GM19043 (cell line): ENCODE results near the gene SLC35F3.
"Not testable (repeated sequence)": the region's sequence is repeated elsewhere in the genome, so short reads cannot be mapped to it uniquely, and the experiment has no call there.

ENCODE experiments used
- ATAC-seq: cut with Tn5 transposase; IDR thresholded peaks from one replicate; pipeline ENCODE4 v1.9.1; 2021; ENCODE audit warnings: low read depth; ENCODE audit not compliant: unreplicated experiment

SLC35F3 gene

DNA sequence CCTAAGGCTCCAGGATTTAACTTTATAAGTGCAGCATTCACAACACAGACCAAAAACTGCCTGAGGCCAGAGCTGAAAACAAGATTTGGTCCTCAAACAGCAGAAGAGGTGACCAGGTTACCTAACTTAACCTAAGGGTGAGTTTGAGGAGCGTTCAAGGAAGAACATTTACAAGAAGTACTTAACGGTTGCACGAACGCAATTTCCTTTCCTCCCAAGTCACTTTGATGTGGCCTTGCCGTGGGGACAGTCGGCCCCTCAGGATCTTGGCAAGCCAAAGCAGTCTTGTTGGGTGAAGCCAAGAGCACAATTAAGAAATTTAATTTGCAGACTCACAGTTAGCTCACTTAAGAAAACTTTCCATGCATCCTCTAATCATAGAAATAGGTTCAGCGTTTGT is 266.1 kb downstream of the SLC35F3 start:
- ATAC-seq, result no peak

DNA sequence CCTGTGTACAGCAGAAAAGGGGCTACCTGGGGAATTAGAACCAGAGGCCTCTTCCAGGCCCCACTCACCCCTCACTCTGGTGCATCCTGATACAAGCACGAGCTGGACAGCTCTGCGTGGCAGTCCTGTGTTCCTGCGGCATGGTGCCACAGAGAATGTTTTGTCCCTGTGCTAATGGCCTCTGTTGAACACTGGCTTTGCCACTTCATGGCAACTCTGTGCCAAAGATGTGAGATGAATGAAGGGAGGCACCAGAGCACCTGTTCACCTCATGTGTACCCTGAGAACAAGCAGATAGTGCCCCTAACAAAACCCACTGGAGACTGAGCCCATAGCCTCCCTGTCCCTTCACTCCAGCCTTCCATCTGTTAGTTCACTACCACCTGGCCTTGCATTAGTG is 269.5 kb downstream of the SLC35F3 start:
- ATAC-seq, result no peak

DNA sequence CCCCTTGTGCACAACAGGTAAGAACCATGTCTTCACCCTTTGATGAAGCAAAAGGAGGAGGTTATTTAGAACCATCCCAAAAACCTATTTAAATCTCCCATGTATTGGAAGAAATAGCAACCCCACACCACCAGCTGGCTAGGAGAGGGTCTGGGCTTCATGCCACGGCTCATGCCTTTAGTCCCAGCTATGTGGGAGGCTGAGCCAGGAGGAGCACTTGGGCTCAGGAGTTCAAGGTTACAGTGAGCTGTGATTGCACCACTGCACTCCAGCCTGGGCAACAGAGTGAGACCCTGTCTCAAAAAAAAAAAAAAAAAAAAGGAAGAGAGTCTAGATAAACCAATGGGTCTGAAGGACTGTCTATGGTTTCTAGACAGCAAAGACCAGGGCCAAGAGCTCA is 270.9 kb downstream of the SLC35F3 start:
- no peak for ATAC-seq

DNA sequence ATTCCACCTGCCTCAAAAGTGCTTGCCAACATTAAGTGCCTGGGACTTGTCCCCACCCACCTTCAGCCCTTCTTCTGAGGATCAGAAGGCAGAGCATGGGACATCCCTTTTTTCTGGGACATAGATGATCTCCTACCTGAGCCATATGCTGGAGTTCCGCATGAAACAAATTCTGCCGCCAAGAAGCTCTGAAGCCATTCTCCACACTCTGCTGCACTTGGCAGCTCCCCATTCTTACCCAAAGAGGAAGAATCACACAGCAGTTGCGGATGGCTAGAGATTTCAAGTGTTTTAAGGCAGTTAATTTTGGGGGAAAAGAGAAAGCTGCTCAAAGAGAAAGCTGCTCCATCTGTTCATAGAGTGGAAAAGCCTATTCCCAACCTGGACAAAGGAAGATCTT is 271.5 kb downstream of the SLC35F3 start:
- ATAC-seq, result no peak

- ATAC-seq, result not testable (repeated sequence)
These were observed 272.4 kb downstream of the SLC35F3 start for GRCh38 chr1:234176847-234177246.

- no peak for ATAC-seq
These were observed 281.0 kb downstream of the SLC35F3 start for GRCh38 chr1:234185438-234185837.

DNA sequence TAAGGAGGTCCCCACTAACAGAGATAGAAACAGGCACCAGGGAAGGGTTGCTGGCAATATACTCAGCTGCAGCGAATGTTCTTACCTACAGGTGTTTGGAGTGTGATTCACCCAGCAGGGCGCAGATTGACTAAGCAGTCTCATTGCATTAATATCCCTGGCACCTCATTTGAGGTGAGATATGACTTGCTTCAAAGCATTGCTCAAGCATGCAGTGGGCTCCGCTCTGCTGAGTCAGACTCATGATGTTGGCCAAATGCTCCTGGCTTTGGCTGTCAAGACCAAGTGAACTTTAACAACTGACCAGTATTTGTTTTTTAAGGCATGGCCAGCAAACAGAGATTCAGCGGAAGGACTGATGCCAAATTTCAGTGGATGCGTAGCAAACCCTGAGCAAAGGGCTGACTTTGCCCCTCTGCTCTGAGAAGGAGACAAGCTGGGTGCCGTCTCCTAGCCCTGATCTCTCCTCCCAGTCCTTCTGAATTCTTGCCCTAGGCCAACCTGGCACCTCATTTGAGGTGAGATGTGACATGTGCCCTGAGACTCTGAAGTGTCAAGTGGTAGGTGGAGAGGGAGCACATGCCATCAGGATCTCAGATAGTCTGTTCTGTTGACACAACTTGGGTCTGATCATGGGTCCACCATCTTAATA is 281.7 kb downstream of the SLC35F3 start:
- ATAC-seq, result no peak

DNA sequence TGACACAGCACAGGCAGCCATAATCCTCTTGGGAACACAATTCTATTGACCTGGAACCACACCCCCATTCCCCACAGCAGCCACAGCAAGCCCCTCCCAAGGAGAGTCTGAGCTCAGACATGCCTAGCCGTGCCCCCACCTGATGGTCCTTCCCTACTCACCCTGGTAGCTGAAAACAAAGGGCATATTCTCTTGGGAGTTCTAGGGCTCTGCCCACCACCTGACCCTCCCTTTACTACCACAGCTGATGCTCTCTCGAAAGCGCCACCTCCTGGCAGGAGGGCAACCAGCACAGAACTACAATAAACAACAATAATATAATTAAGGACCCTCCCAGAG is 283.9 kb downstream of the SLC35F3 start:
- no peak for ATAC-seq

DNA sequence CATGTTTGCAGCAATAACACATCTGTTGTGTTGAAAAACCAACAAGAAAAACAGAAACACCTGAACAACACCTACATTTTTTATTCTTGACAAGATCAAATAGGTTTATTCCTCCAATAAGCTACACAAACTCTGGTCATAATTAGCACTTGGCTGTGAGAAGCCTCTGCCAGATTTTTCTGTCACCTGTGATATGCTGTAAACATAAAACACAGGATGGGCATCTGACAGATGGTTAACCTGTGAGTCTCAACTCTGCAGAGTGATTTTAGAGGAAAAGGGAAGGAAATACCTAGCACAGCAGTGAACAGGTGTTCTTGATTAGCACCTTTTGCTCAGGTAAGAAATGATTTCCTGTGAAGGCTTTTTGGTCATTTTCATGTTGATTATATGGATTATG is 293.4 kb downstream of the SLC35F3 start:
- ATAC-seq, result no peak

DNA sequence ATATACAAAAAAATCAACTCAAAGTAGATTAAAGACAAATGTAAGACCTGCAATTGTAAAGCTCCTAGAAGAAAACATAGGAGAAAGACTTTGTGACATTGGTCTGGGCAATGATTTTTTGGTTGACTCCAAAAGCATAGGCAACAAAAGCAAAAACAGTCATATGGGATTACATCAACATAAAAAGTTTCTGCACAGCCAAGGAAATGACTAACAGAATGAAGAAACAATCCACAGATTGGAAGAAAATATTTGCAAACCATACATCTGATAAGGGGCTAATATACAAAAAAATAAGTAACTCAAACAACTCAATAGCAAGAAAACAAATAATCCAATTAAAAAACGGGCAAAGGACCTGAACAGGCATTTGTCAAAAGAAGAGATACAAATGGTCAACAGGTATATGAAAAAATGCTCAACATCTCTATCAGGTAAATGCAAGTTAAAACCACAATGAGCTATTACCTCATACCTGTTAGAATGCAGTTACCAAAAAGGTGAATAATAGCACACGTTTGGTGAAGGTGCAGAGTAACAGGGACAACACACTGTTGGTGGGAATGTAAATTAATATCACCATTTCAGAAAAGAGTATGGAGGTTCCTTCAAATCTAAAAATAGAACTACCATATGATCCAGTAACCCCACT is 295.1 kb downstream of the SLC35F3 start:
- no peak for ATAC-seq

GRCh38 chr1:234200566-234200965 is 296.1 kb downstream of the SLC35F3 start:
- no peak for ATAC-seq

DNA sequence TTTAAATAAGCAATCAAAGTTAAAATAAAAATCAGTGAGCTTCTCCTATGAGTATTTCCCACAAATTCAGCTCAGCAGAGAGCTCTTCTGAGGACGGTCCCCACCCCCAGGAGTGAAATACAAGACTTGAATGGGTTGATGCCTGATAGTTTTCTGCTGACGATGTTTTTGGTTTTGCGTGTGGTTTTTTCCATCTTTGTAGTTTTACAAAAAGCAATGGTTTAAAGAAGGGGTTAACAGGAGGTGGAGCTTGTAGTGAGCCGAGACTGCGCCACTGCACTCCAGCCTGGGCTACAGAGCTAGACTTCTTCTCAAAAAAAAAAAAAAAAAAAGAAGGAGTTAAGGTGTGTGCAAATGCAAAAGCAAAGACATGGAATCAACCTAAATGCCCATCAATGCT is 297.1 kb downstream of the SLC35F3 start:
- ATAC-seq, result no peak

DNA sequence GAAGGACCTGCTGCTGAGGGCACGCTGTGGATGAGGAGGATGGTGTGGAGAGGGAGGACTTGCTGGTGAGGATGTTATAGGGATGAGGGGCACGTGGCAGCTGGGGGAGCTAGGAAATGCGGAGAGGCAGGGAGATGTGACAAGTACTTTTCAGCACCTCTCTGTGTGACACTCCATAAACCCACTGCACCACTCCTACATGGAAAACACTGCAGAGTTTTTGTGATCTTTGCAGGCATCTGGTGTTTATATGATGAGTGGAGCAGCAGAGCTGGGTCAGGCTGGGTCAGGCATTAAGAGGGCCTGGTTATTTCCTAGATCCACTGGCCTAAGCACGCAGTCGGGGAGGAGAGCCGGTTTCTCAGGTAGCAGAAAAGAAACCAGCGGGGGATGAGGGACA is 301.5 kb downstream of the SLC35F3 start:
- no peak for ATAC-seq

- no peak for ATAC-seq
These were observed 302.3 kb downstream of the SLC35F3 start for GRCh38 chr1:234206651-234207284.

DNA sequence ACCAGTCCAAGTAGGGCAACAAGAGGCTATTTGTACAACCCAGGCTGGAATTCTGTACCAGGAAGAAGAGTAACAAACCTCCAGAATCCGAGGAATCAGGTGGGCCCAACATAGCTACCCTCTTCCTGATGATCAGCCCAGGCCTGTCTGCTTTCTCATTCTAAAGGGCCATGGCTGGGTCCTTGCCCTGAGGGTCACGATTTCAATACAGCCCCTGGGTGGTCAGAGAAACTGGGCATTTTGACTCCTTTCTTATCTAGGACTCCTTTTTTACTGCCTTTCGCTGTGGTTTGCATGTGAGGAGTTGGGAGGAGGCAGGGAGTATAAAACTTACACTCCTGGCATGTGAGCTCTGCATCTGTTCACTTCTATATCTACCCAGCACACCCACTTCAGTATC is 303.9 kb downstream of the SLC35F3 start:
- ATAC-seq, result no peak

GRCh38 chr1:234208791-234209190 is 304.3 kb downstream of the SLC35F3 start:
- no peak for ATAC-seq

DNA sequence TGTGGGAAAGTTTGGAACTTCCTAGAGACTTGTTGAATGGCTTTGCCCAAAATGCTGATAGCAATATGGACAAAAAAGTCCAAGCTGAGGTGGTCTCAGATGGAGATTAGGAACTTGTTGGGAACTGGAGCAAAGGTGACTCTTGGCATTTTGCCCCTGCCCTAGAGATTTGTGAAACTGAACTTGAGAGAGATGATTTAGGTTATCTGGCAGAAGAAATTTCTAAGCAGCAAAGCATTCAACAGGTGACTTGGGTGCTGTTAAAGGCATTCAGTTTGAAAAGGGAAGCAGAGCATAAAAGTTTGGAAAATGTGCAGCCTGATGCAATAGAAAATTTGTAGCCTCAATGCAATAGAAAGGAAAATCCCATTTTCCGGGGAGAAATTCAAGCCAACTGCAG is 306.0 kb downstream of the SLC35F3 start:
- ATAC-seq, result not testable (repeated sequence)

- not testable (repeated sequence) for ATAC-seq
These were observed 307.4 kb downstream of the SLC35F3 start for GRCh38 chr1:234211855-234212254.

- ATAC-seq, result peak; percentile 39
These were observed 308.5 kb downstream of the SLC35F3 start for GRCh38 chr1:234212764-234213657.

- ATAC-seq, result no peak
These were observed 309.2 kb downstream of the SLC35F3 start for GRCh38 chr1:234213658-234214128.
